HG03025 (cell line): ENCODE measurements around the gene DENND2D.
"Not testable (repeated sequence)": the region's sequence is repeated elsewhere in the genome, so short reads cannot be mapped to it uniquely, and the experiment has no call there.

Source experiments
- ATAC-seq: cut with Tn5 transposase; IDR thresholded peaks from one replicate; pipeline ENCODE4 v1.9.1; 2021; ENCODE audit warnings: mild to moderate bottlenecking, moderate library complexity; ENCODE audit not compliant: unreplicated experiment, low FRiP score

Gene DENND2D

GRCh38 chr1:111222308-111223125, 22.1 kb upstream of the DENND2D start:
- peak; percentile 31 for ATAC-seq

GRCh38 chr1:111221633-111222291, 21.3 kb upstream of the DENND2D start:
- ATAC-seq, result peak; percentile 37

GRCh38 chr1:111221276-111221632, 20.8 kb upstream of the DENND2D start:
- no peak for ATAC-seq

- no peak for ATAC-seq
Measured at GRCh38 chr1:111220302-111220890, 19.9 kb upstream of the DENND2D start.

- no peak for ATAC-seq
Measured at GRCh38 chr1:111219557-111220286, 19.3 kb upstream of the DENND2D start.

- ATAC-seq, result no peak
Measured at GRCh38 chr1:111218701-111219556, 18.5 kb upstream of the DENND2D start.

GRCh38 chr1:111217183-111217910, 16.9 kb upstream of the DENND2D start:
- ATAC-seq, result no peak

GRCh38 chr1:111216751-111217150, 16.3 kb upstream of the DENND2D start:
- ATAC-seq, result no peak

GRCh38 chr1:111215285-111215684, 14.8 kb upstream of the DENND2D start:
- ATAC-seq, result not testable (repeated sequence)

GRCh38 chr1:111214884-111215283, 14.4 kb upstream of the DENND2D start:
- no peak for ATAC-seq

GRCh38 chr1:111214074-111214801, 13.8 kb upstream of the DENND2D start:
- no peak for ATAC-seq

GRCh38 chr1:111213412-111213811, 13.0 kb upstream of the DENND2D start:
- ATAC-seq, result no peak

GRCh38 chr1:111212634-111213335, 12.3 kb upstream of the DENND2D start:
- no peak for ATAC-seq

- ATAC-seq, result no peak
Measured at GRCh38 chr1:111211921-111212320, 11.5 kb upstream of the DENND2D start.

GRCh38 chr1:111209622-111210021, 9.2 kb upstream of the DENND2D start:
- no peak for ATAC-seq

GRCh38 chr1:111208921-111209320, 8.5 kb upstream of the DENND2D start:
- no peak for ATAC-seq

GRCh38 chr1:111205714-111206050, 5.2 kb upstream of the DENND2D start:
- no peak for ATAC-seq

GRCh38 chr1:111204983-111205713, 4.7 kb upstream of the DENND2D start:
- ATAC-seq, result no peak
